Body of pancreas (tissue), 4 donors: ENCODE results near the gene TMEM181.

Experiments used
- CTCF ChIP-seq, 7 experiments: fragments of 450-650 bp in 4 of 7; fragments of 200-600 bp in 3 of 7; sonication (generic) in 3 of 7; IDR thresholded peaks; one replicate each; pipeline ENCODE4 v1.5.1; 2016 to 2019; ENCODE audit warnings: antibody characterized with exemption in 7 of 7
- POLR2A ChIP-seq, 3 donors: fragments of 450-650 bp; IDR thresholded peaks; one replicate each; pipeline ENCODE4 v1.6.1; 2016; ENCODE audit warnings: antibody characterized with exemption in 3 of 3, mild to moderate bottlenecking in 2 of 3

- TF ChIP-seq CTCF (IDR thresholded peaks at IDR 0.05) (no peak), POLR2A (IDR thresholded peaks at IDR 0.05) (no peak)
These were observed 87.6 kb downstream of the TMEM181 start for GRCh38 chr6:158647501-158647900.
